ENCODE measurements around the gene C4orf54.

The C4orf54 gene

DNA sequence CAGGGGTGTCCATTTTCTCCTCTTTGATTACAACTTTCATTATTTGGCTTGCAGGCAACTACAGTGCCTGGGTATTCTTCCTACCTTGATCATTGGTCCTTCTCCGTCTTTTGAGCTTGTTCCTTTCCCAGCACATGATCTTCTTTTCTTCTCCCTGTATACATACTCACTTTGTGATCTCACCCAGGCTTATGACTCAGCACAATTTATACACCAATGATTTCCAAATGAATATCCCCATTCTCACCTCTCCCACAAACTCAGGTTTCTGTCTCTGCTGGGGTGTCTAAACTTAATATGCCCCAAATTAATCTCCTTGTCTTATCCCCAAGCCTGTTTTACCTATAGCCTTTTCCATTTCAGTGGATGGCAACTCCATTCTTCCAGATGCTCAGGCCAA lies 19.5 kb upstream of the C4orf54 start:
- no peak overlapping the region for H3K27ac ChIP-seq (ENCODE audit: low read depth, low read length)
- no peaks in the 10 kb centered on the region for H3K4me1 ChIP-seq (ENCODE audit: control insufficient read depth, low read length)
- no peak overlapping the region for H3K4me3 ChIP-seq (ENCODE audit: low read length)
- no peaks in the 10 kb centered on the region; the same call in 1 of the 2 replicates for H3K9me3 ChIP-seq (ENCODE audit: control insufficient read depth, insufficient read depth, low read length)
- no peaks in the 10 kb centered on the region for H3K27me3 ChIP-seq (ENCODE audit: control insufficient read depth, low read length)
- no peak overlapping the region for H3K4me2 ChIP-seq (ENCODE audit: low read length)
- H3K79me2 ChIP-seq (ENCODE audit: control insufficient read depth, low read length), result no peaks in the 10 kb centered on the region
- H3F3A ChIP-seq (ENCODE audit: control insufficient read depth, insufficient read depth), result no peaks in the 10 kb centered on the region
- H3K36me3 ChIP-seq (ENCODE audit: control insufficient read depth, low read length), result no peaks in the 10 kb centered on the region
- H3K9me2 ChIP-seq (replicated peaks; ENCODE audit: control insufficient read depth, low read length), result no peaks in the 10 kb centered on the region
- TF ChIP-seq, protein P1, sequence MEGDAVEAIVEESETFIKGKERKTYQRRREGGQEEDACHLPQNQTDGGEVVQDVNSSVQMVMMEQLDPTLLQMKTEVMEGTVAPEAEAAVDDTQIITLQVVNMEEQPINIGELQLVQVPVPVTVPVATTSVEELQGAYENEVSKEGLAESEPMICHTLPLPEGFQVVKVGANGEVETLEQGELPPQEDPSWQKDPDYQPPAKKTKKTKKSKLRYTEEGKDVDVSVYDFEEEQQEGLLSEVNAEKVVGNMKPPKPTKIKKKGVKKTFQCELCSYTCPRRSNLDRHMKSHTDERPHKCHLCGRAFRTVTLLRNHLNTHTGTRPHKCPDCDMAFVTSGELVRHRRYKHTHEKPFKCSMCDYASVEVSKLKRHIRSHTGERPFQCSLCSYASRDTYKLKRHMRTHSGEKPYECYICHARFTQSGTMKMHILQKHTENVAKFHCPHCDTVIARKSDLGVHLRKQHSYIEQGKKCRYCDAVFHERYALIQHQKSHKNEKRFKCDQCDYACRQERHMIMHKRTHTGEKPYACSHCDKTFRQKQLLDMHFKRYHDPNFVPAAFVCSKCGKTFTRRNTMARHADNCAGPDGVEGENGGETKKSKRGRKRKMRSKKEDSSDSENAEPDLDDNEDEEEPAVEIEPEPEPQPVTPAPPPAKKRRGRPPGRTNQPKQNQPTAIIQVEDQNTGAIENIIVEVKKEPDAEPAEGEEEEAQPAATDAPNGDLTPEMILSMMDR (IDR thresholded peaks at IDR 0.05; ENCODE audit: low read depth, low read length, poor library complexity, severe bottlenecking), result no peak
- H4K20me1 ChIP-seq (ENCODE audit: control insufficient read depth, insufficient read depth, low read depth, low read length), result no peaks in the 10 kb centered on the region

DNA sequence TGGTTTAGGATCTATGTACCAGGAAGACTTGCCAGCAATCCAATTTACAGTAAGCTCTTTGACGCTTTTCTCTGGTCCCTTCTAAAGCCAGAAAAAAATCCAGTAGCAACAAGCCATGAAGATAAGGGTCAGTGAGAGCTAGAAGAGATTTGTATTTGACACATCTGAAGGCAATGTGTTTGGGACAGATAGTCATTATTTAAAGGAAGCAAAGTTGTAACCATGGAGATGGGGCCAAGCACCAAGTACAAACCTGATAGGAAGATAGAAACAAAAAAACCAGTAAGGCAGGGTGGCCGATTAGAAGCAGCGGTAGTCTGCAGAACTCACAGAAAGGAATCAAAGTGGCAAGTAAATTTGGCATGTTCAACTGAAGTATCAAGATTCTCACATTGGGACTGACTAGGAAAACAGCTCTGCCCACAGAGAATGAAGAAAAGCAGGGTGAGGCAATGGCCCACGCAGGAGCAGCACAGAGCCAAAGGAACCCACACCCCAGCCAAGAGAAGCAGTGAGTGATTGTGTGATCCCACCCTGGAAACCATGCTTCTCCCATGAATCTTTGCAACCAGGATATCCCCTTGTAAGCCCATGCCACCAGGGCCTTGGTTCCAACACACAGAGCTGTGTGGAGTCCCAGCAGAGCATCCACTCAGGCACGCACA lies 12.9 kb upstream of the C4orf54 start:
- Histone ChIP-seq H3F3A (ENCODE audit: control insufficient read depth, insufficient read depth) (no peaks in the 10 kb centered on the region), H3K27ac (ENCODE audit: low read depth, low read length) (no peak overlapping the region), H3K4me2 (ENCODE audit: low read length) (no peak overlapping the region), H3K27me3 (ENCODE audit: control insufficient read depth, low read length) (no peaks in the 10 kb centered on the region), H3K79me2 (ENCODE audit: control insufficient read depth, low read length) (no peaks in the 10 kb centered on the region), H4K20me1 (ENCODE audit: control insufficient read depth, insufficient read depth, low read depth, low read length) (no peaks in the 10 kb centered on the region), H3K9me2 (replicated peaks; ENCODE audit: control insufficient read depth, low read length) (no peaks in the 10 kb centered on the region), H3K4me3 (ENCODE audit: low read length) (no peak overlapping the region), H3K36me3 (ENCODE audit: control insufficient read depth, low read length) (no peaks in the 10 kb centered on the region), H3K4me1 (ENCODE audit: control insufficient read depth, low read length) (no peaks in the 10 kb centered on the region), H3K9me3 (ENCODE audit: control insufficient read depth, insufficient read depth, low read length) (no peaks in the 10 kb centered on the region; the same call in 1 of the 2 replicates)
- TF ChIP-seq, protein P1 (IDR thresholded peaks at IDR 0.05; ENCODE audit: low read depth, low read length, poor library complexity, severe bottlenecking), result no peak
- no peak for TF ChIP-seq EZH2phosphoT487 (IDR thresholded peaks at IDR 0.05; ENCODE audit: borderline replicate concordance, low read length)

DNA sequence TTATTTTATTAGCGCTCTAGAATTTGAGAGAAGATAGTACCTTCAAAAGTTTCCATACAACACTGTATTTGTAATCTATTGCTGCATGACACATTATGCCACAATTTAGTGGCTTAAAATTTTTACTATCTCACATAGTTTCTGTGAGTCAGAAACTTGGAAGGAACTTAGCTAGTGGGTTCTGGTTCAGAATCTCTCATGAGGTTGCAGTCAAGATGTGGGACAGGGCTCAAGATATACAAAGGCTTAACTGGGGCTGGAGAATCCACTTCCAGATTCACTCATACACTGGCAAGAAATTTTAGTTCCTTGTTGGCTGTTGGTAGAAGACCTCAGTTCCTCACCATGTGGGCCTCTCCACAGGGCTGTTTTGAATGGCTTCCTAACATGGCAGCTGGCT lies 11.5 kb upstream of the C4orf54 start:
- H3K79me2 ChIP-seq (ENCODE audit: control insufficient read depth, low read length), result no peaks in the 10 kb centered on the region
- H4K20me1 ChIP-seq (ENCODE audit: control insufficient read depth, insufficient read depth, low read depth, low read length), result no peaks in the 10 kb centered on the region
- no peak overlapping the region for H3K27ac ChIP-seq (ENCODE audit: low read depth, low read length)
- H3K4me1 ChIP-seq (ENCODE audit: control insufficient read depth, low read length), result no peaks in the 10 kb centered on the region
- H3K4me3 ChIP-seq (ENCODE audit: low read length), result no peak overlapping the region
- H3K27me3 ChIP-seq (ENCODE audit: control insufficient read depth, low read length), result no peaks in the 10 kb centered on the region
- no peaks in the 10 kb centered on the region for H3K36me3 ChIP-seq (ENCODE audit: control insufficient read depth, low read length)
- H3K9me2 ChIP-seq (replicated peaks; ENCODE audit: control insufficient read depth, low read length), result no peaks in the 10 kb centered on the region
- TF ChIP-seq, protein P1 (IDR thresholded peaks at IDR 0.05; ENCODE audit: low read depth, low read length, poor library complexity, severe bottlenecking), result no peak
- no peak for TF ChIP-seq EZH2phosphoT487 (IDR thresholded peaks at IDR 0.05; ENCODE audit: borderline replicate concordance, low read length)
- H3F3A ChIP-seq (ENCODE audit: control insufficient read depth, insufficient read depth), result no peaks in the 10 kb centered on the region
- H3K9me3 ChIP-seq (ENCODE audit: control insufficient read depth, insufficient read depth, low read length), result no peaks in the 10 kb centered on the region; the same call in 1 of the 2 replicates
- no peak overlapping the region for H3K4me2 ChIP-seq (ENCODE audit: low read length)

All from DOHH2 (cell line).